CD4-positive, alpha-beta T cell treated with Interleukin-12 subunit alpha and Interleukin-12 subunit beta, for 1 hour (primary cell): ENCODE measurements around the gene NSD2.

Source experiments
- DNase-seq: peaks from one replicate; pipeline ENCODE4 v3.0.0-alpha.2; 2020

The NSD2 gene

DNA sequence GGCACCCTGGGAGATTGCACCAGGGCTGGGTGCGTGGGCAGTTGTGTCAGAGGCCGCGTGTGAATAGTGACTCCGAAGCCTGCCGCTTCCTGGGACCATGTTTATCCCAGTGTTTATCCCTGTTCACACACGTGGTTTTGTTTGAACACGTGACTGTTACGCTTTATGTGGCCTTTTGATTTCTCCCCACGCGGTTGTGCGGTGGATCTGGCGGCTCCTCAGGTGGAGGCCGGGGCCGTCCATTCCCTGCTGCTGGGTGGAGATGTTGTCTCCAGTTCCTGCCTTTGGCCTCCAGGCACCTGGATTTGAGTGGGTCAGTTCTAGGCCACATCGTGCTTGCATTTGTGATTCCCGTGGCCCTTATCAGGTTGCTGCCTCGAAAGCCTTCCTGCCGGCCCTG, 102.5 kb downstream of the NSD2 start:
- no peak for DNase-seq

DNA sequence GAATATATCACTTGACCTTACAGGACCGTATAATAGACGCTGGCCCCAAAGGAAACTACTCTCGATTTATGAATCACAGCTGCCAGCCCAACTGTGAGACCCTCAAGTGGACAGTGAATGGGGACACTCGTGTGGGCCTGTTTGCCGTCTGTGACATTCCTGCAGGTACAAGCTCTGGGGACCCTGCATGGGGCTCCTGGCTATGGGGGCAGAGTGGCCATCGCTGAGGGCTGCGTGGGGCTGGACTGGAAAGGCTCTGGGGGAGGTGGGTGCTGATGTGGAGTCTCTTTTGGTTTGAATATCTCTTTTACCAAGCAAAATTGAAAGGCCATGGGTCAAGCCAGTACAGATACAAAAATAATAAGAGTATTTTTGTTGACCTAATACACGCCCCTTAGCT, 103.6 kb downstream of the NSD2 start:
- no peak for DNase-seq

DNA sequence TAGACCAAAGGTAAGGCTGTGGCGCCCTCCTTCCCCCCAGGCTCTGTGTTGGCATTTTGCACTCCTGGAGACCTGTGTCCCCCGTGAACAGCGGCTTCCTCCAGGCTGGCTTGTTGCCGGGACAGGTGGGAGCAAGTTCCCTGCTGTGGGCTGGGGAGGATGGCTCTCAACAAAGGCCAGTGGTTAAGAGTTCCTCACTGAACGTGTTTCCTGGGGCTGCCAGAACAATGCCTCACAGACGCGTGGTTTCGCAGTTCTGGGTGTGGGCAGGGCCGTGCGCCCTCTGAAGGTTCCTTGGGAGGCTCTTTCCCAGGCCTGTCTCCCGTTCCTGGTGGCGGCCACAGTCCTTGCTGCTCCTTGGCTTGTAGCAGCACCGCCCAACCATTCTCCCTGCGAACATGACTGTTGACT, 104.2 kb downstream of the NSD2 start:
- DNase-seq = no peak

DNA sequence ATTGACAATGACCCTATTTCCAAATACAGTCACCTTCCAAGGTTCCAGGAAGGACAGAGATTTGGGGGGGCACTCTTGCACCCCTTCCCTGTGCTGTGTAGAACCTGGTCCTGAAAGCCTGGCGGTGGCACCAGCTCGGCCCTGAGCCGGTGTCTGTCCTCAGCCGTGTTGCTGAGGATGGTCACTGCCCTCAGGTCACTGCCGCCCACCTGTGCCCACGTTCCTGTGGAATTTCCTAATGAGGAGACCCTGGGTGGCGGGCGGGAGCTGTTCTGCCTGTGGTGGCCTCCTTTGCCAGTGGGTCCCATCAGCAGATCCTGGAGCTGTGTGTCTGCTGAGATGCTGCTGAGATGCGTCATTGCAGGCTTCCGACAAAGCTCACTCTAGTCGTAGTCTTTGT, 104.7 kb downstream of the NSD2 start:
- no peak for DNase-seq

DNA sequence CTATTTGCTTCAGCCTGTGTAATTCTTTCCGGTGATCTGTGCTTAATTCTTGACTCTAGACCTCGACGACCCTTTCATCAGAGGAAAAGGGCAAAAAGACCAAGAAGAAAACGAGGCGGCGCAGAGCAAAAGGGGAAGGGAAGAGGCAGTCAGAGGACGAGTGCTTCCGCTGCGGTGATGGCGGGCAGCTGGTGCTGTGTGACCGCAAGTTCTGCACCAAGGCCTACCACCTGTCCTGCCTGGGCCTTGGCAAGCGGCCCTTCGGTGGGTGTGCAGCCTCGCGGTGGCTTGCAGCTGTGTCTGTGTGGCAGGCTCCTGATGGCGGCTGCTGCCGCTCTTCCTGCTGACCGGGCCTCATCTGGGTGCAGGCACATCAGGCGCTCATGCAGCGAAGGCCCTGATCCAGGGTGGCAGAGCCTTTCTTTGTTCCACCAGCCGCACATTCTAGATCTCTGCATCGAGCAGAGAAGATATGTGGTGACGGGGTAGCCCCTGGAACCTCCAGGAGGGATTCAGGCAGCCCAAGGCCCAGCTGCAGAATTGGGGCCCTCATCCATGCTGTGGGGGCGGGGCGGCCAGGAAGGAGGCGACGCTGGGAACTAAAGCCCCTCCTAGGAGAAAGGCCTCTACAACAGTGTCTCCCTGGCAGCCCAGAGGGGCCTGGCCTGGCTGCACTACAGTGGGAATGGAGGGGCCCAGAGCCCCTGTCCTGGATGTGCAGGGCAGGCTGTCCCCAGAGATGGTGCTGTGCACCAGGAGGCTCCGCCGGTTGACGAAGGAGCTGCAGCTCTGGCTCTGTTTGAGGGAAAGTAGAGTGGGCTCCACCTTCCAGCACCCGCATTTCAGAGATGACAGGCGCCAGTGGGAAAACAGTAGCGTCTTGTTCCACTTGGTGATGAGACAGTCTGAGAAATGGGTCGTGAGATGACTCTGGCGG, 105.5 kb downstream of the NSD2 start:
- no peak for DNase-seq

DNA sequence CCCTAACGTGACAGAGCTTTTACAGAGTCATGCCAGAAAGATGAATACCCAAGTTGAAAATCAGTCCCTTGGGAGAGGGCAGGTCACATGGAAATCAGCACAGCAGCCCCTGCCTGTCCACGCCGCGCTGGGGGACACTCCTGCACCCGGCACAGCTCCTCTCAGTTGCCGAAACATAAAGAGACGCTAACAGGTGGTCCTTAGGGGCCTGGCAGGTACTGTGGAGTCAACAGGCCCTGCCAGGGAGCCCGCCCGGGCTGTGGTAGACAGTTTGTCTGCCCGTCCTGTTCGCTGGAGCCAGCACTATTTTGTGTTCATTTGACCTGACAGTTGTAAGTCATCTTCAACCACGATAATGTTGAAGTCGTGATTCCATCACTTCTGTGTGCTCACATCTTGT, 107.0 kb downstream of the NSD2 start:
- no peak for DNase-seq

DNA sequence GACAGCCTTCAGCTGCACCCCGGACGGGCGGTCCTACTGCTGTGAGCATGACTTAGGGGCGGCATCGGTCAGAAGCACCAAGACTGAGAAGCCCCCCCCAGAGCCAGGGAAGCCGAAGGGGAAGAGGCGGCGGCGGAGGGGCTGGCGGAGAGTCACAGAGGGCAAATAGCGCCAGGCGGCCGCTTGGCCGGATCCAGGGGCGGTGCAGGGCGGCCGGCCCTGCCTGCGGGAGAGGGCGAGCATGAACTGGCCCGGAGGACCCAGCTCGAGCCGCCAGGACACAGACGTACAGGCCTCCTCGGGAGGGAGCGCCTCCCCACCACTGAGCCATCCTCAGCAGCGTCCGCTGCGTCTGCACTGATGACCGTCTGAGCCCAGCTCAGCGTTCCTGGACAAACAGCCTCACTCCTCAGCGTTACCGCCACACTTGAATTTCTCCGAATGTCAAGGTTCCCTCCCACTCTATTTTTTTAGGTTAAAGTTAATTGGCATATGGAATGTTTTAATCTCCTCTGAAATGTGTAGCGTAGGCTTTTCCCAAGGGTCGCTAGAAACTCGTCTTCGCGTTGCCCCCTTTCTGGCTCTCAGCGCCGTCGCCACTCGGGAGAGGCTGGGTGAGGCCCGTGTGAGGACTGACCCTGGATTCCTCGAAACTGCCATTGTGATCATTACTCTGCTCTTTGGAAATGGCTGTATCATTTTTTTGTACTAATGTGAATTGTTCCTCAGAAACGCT, 107.7 kb downstream of the NSD2 start:
- DNase-seq = no peak

DNA sequence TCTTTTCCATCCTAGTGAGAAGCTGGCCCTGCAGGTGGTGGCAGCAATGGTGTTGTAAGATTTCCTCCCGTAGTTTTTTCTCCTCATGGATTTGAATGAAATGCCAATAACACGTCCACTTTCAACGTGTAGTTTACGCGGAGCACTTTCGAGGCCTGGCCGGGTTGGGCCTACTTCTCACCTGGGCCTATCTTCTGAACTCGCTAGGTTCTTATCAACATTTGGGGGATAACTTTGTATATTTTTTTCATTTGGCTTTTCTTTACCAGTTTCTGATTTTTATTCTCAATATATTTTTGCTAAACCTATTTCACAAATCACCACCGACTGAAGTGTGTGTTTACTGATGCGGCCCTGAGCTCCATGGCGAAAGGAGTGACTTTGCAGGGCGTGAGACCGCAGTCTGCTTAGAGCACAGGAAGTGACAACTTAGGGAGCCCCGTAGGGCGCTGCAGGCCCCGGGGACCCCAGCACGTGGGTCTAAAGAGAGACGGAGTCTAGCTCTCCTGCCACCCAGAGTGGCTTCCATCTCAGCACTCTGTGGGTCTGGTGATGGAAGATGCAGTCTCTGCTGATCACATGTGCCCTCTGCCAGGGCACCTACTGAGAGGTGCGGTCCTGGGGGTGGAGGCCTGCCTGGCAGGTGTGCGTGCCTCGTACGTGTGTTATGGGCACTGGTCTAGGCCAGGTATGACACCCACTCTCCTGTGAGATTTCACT, 108.4 kb downstream of the NSD2 start:
- DNase-seq = no peak

DNA sequence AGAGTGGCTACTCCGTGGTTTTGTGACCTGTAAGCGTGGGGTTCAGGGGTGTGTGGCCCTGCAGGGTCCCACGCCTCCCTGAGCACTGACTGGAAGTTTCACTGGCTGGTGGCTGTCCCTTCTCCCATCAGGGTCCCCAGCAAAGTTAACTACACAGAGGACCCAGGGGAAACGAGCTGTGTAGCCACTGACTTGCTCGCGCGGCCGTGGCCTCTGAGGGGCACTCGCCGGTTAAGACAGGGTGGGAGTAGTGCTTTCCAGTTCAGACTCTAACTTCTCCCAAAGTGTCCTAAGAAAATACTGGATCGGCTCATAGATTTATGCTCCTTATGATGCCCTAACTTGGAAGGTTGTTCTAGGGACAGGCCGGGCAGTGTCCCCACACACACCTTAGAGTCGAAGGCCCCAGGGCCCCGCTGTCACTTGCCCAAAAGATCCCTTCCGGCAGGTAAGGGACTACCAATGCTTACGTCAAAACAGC, 109.4 kb downstream of the NSD2 start:
- no peak for DNase-seq

DNA sequence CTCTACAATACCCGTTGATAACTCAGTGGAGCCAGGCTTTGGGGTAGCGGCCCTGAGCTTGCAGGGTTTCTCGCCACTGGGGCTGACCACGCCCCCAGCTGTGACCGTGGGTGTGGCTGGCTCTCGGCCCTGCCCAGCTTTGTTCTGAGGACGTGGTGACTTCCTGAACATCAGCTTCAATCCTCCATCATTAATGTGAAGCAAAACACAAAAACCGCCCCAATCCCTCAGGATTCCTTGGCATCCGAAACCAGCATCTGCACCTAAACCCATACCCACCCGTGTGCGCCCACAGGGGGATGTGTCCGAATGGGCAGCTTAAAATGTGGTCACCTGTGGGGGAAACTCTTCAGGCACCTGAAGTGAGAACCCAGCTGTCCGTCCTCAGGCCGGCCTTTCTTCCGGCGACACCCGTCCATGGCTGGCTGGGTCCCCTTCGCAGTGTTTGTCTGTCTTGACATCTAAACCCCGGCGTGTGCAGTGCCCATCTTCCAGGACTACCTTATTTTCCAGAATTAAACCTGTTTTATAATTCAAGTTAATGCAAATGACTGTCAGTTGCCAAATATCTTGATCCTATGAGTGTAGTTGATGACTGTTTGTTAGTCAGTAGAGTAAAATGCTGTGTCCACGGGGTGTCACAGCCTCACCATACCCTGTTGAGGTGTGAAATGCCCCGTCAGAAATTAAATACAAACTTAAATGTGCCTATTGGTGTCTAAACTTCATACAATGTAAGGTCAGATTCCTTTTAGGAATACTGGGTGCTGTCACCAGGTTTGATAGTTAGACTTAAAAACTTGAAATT, 110.3 kb downstream of the NSD2 start:
- no peak for DNase-seq

DNA sequence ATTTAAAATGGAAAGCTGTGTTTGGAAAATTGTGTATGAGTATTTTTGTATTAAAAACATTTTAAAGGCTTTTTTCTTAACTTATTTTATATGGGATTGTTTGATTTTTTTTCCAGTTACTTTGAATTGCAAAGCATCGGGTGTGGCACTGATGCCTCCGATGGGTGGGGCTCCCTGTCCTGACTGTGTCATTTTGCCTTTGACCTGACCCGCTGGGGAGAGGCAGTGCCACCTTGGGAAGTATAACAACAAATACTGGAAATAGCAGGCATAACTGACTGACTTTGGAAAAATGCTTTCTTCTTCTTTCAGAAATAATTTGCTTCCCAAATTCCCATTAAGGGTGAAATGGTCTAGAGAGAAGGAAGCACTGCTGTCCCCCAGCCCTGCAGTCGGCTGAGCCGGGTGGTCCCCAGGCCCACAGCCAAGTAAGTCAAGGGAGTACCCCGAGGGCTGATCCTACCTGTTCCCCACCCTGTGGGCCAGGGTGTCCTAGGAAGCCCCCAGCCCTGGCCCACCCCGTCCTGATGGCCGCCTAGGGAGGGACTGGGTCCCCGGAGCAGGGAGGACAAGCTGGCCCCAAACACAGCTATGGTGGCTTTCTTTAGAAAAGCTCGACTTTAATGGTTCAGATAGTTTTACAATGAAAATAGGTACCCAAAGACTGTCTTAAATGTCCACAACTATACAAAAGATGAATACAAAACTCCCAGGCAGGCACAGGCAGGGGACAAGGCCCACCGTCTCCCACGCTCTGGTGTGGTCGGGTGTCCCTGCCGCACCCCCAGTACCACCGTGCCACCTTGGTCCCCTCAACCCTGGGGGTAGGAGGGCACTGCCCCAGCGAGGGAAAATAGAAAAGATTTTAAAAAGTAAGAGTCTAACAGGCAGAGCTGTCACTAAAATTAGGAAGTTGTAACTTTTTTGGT, 111.2 kb downstream of the NSD2 start:
- DNase-seq = no peak

DNA sequence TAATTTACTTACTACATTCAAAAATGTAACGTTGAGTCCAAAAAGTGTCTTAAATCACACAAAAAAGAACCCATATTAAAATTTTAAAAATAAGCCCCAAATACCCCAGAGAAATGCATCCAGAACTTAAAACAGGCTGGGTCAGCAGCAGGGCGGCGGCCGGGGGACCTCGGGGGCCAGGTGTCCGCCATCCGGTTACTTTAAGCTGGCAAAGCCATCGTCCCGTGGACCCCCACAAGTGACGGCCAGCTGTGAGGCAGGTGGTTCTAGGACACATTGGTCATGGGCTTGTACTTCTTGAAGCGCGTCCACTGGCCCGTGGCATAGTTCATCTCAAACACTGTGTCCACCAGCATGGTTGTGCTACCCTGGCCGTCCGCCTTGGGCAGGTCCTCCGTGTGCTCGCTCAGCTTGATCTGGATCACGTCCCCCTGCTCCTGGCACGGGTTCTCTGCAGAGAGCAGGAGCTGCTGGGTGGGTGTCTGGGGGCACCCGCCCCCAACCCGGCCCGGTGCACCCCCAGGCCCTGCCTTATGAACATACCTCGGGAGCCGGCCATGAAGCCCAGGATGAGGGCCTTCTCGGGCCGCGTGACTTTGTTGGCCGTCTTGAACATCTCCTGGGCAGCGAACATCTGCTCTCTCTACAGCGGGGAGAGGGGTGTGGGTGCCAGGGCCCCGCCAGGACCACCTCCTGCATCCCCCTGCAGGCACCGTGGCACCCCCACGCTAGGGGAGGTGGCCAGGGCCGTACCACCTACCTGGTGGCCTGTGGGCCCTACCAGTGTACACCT, 112.1 kb downstream of the NSD2 start:
- DNase-seq = no peak

DNA sequence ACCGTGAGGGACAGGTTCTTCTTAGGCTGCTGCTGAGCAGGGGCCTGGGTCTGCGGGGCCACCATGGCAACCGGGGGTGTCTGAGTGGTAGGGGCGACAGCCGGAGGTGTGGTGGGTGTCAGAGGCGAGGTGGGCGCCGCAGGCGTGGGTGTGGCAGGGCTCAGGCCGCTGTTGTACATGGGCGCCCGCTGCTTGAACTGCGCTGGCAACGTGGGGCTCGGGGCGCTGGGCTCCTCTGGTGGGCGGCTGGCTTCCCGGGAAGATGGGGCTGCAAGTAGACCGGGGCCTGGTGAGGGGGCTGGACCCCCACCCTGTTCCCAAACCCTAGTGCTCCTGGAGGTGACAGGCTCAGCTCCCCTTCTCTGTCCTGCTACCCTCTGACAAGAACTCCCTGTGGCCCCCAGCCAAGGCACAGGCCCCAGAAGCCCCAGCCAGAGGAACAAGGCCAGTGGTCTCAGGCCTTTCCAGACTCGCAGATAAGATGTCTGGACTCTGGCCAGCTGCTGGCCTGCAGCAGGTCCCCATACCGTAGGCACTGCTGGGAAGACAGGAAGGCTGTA, 112.7 kb downstream of the NSD2 start:
- no peak for DNase-seq

DNA sequence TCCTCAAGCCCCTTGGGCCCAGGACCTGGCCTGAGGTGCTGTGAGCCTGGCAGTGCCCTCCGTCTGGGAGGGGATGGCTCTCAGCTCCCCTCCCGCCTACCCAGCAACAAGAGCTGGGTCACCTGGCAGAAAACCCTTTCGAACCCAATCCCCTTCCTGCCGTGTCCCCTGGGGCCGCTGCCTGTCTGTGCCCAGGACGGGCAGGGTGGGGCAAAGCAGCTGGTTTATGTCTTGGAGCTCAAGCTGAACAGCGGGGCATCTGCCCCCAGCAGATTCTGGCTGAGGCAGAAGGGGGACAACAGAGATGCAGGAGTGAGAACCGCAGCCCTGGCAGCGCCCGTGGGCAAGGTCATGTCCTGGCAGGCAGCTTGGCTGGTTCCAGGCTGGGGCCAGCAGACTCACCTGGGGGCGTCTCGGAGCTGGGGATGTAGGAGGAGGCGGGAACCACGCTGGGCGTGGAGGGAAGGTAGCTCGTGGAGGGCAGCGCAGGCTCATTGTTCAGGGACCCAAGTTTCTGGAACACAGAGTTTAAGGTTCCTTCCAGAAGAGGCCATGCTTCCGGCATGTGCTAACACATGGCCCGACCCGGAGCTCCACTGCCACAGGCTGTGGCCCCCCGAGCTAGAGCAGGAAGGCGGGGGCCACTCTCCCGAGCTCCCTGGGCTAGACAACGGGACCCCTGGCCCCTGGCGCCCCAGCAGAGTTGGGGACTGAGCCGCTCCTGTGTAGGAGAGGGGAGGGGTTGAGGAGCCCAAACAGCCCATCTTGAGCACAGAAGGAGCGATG, 113.4 kb downstream of the NSD2 start:
- DNase-seq = no peak

DNA sequence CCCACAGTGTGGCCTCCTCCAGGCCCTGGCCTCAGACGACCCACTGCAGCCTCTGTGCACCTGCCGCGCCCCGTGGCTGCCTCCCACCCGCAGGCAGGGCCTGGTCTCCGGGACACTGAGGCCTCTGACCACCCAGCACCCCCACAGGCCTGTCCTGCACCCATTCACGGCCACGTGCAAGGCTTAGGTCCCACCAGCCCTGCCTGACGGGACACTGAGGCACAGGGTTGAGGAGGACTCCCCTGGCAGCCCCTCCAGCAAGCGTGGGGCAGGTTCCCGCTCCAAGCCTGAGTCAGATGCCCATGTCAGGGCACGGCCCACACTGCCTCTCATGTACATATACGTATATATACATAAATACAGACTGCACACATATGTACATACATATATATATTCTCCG, 114.1 kb downstream of the NSD2 start:
- no peak for DNase-seq

DNA sequence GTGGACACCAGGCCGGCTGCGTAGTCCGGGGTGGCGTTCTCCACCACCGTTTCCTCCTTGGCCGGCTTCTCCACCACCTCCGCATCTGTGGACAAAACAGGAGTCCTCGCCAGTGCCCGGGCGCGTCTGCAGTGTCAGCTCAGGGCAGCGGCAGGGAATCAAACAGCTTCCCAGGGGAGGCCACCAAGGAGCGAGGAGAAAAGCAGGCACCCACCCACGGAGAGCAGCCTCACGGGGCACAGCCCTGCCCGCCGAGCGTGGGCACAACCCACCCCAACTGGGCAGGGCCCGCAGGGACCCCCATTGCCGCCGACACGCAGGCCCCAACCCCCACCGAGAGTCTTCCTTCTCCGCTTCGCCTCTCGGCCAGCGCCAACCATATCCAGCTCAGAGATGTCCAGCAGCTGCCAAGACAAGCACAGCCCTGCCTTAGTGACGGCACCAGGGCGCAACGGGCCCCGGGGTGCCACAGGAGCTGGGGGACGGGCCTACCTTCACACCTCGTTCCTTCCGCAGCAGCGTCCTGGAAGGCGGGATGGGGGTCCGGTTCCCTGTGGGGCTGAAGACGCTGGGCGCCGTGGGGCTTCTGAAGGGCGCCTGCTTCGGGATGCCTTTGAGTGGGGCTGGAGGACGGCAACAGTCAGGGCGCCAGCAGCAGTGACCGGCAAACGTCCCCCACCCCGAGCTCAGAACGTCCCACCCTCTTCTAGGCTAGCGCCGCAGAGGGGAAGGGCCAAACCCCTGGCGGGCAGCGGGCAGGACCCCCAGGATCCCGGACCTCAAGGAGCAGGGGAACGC, 114.8 kb downstream of the NSD2 start:
- no peak for DNase-seq

DNA sequence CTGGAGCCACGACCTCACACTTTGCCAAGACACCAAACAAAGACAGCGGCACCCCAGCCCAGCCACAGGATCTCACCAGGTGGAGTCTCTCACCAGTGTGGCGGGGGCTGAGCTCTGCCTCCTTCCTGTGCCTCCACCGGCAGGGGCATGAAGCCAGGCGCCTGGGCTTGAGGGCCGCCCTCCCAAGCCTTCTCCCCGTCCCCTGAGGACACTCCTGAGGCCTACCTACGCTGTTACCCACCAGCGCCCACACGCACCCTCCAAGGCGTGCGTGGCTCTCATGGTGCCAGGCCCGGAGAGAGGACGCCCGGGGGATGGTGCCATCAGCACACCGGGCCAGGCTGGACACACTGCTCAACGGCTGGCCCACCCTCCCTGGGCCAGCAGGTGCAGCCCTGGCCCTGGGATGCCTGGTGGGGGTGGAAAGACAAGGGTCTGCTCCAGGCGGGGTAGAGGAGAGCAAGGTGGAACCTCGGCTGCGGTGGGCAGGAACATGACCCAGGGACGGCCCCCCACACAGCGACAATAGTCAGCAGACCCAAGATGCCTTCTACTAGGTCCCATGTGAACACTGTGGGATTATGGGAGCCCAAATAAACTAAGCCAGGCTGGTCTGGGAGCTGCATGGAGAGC, 115.5 kb downstream of the NSD2 start:
- DNase-seq = no peak

DNA sequence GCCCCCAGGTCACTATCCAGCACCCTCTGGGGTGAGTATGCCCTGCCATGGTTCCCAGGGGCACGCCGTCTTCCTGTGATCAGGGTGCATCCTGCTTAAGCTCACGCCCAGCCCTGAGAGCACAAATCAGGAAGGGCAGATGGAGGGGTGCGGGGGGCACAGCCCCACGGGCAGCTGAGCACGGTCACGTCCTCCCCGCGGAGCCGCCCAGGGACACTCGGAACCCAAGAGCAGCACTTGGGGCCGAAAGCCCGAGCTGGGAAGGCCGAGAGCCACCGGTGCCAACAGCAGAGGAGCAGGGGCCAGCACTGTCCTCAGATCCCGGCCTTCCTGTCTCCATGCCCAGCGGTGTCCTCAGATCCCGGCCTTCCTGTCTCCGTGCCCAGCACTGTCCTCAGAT, 116.1 kb downstream of the NSD2 start:
- DNase-seq = no peak
